Measurements from ENCODE around the gene ZNF140. TPM values are rescaled to one million over a fixed set of nuclear protein-coding genes. Genes with fewer than 3 reads are reported as not detected.

The ZNF140 gene
- total and polyA plus RNA-seq, 2 of the 4 experiments (the other 2 are of a cell fraction), result 8.3 to 25.8 TPM

GRCh38 chr12:133083345-133083744 is 2.6 kb downstream of the ZNF140 start:
- no peak overlapping the region for H4K8ac ChIP-seq (ENCODE audit: low read depth in 2 of 2, low read length in 2 of 2)
- H4K5ac ChIP-seq (ENCODE audit: low read depth, low read length), result no peak overlapping the region
- no peaks in the 10 kb centered on the region; the same call in 1 of the 2 replicates for H4K20me1 ChIP-seq (ENCODE audit: insufficient read depth, low read length)
- H3K27ac ChIP-seq (ENCODE audit: insufficient read depth, low read length), result no peak overlapping the region
- H2AK5ac ChIP-seq (ENCODE audit: low read depth, low read length), result no peak overlapping the region
- H3K9ac ChIP-seq (ENCODE audit: low read depth, low read length), result no peak overlapping the region
- DNase-seq (no peak), ATAC-seq (ENCODE audit: low read depth) (no peak)
- H2AK9ac ChIP-seq (replicated peaks; ENCODE audit: low read depth, low read length, poor library complexity), result no peak overlapping the region
- H3K36me3 ChIP-seq (ENCODE audit: control insufficient read depth, insufficient read depth, low read length), result peaks cover 37% of the 10 kb centered on the region
- H3K56ac ChIP-seq (ENCODE audit: extremely low read depth, insufficient read depth, low read length), result no peak overlapping the region
- H3K4me3 ChIP-seq (ENCODE audit: insufficient read depth, low read depth, low read length), result no peak overlapping the region
- no peaks in the 10 kb centered on the region; the same call in 1 of the 2 replicates for H3K4me1 ChIP-seq (ENCODE audit: control insufficient read depth, insufficient read depth, low read length)
- ChIA-PET POLR2A (ENCODE audit: unreplicated experiment) (no interaction called here), CTCF (no interaction called here)
- no peak overlapping the region for H2AFZ ChIP-seq (replicated peaks; ENCODE audit: low read length, poor library complexity)
- H2BK15ac ChIP-seq (ENCODE audit: low read depth, low read length), result no peak overlapping the region
- H3K4me2 ChIP-seq (ENCODE audit: low read depth, low read length), result no peak overlapping the region
- 96% methylated on average over 4 of the region's 6 CpGs; no CpG with 5 or more reads in 1 of the 2 experiments for WGBS, 2 experiments (ENCODE audit: extremely low coverage in 2 of 2, insufficient read length in 1 of 2)
- no peak overlapping the region for H3K4ac ChIP-seq (ENCODE audit: low read depth, low read length)
- H3K9me3 ChIP-seq (ENCODE audit: control insufficient read depth, insufficient read depth, low read length), result peaks cover 53% of the 10 kb centered on the region
- dilution Hi-C loops (cut with HindIII; ENCODE audit: low sequenced_read_pairs, unreplicated experiment) (no loop called here), in situ Hi-C loops (cut with MboI; ENCODE audit: low sequenced_read_pairs) (no loop called here), intact Hi-C loops (cut with micrococcal nuclease) (no loop called here)
- H4K91ac ChIP-seq (ENCODE audit: insufficient read depth, low read depth, low read length), result no peak overlapping the region
- peaks cover 15 to 25% of the 10 kb centered on the region in 2 experiments for H3K79me1 ChIP-seq (ENCODE audit: low read depth in 1 of 2, low read length in 2 of 2)
- no peak overlapping the region for H3K18ac ChIP-seq (ENCODE audit: low read depth, low read length)
- H3K27me3 ChIP-seq (ENCODE audit: control insufficient read depth, insufficient read depth, low read length), result no peaks in the 10 kb centered on the region
- H3K14ac ChIP-seq (replicated peaks; ENCODE audit: low read depth, low read length), result no peak overlapping the region
- H3K9me1 ChIP-seq (ENCODE audit: insufficient read depth, low read length), result no peaks in the 10 kb centered on the region
- no peak for TF ChIP-seq BHLHE40 (IDR thresholded peaks at IDR 0.05; ENCODE audit: low read depth, low read length)
- no peak for TF ChIP-seq RFX5 (IDR thresholded peaks at IDR 0.05; ENCODE audit: low read depth, low read length)
- TF ChIP-seq CHD1 (IDR thresholded peaks at IDR 0.05; ENCODE audit: low read depth, low read length), result no peak
- TF ChIP-seq MXI1 (IDR thresholded peaks at IDR 0.05; ENCODE audit: borderline replicate concordance, low read depth, low read length), result no peak
- no peak for TF ChIP-seq RCOR1 (IDR thresholded peaks at IDR 0.05; ENCODE audit: insufficient replicate concordance, low read length)
- no peak for TF ChIP-seq FOS (IDR thresholded peaks at IDR 0.05; ENCODE audit: low read depth, low read length)
- no peak for TF ChIP-seq NFE2L2 (IDR thresholded peaks at IDR 0.05; ENCODE audit: low read depth, low read length)
- TF ChIP-seq ELK1 (IDR thresholded peaks at IDR 0.05; ENCODE audit: borderline replicate concordance, low read depth, low read length), result no peak
- TF ChIP-seq MAFK (IDR thresholded peaks at IDR 0.05; ENCODE audit: low read depth, low read length), result no peak
- no peak overlapping the region for H2BK5ac ChIP-seq (ENCODE audit: low read depth, low read length, poor library complexity, severe bottlenecking)
- no TSS peak for BruUV-seq (replicated peaks)
- no peak overlapping the region for H3K23ac ChIP-seq (ENCODE audit: low read depth, low read length)
- no peak overlapping the region for H2BK120ac ChIP-seq (ENCODE audit: low read depth, low read length)
- H2BK20ac ChIP-seq (ENCODE audit: low read depth, low read length), result no peak overlapping the region
